ENCODE results near the gene CLEC12A.
"Not testable (repeated sequence)": the region's sequence is repeated elsewhere in the genome, so short reads cannot be mapped to it uniquely, and the experiment has no call there.

The CLEC12A gene

DNA sequence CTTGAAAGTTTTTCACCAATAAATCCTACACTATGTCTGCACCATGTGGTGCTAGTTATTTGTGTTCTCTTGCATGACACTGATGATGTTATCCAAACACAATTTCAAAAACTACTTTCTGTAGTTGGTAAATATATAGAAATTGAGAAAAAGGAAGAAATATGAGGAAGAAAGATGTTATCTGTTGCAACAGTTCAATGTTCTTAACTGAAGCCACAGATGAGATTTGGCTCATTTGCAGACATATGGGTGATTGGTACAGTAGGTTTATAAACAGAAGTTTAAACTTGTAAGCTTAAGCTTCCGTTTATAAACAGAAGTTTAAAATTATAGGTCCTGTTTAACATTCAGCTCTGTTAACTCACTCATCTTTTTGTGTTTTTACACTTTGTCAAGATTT, at the start of gene CLEC12A:
Gene CLEC12A (plus strand): TSS at position 229 of the 400 bp plus-strand sequence. CDS start 188 bp downstream, outside the sequence.
- DNase-seq = no peak

GRCh38 chr12:9922429-9922828, 48.8 kb upstream of the CLEC12A start:
- DNase-seq = no peak

GRCh38 chr12:9925705-9926393, 45.4 kb upstream of the CLEC12A start:
- DNase-seq = no peak

- DNase-seq = no peak
These were observed 44.3 kb upstream of the CLEC12A start for GRCh38 chr12:9926876-9927275.

DNA sequence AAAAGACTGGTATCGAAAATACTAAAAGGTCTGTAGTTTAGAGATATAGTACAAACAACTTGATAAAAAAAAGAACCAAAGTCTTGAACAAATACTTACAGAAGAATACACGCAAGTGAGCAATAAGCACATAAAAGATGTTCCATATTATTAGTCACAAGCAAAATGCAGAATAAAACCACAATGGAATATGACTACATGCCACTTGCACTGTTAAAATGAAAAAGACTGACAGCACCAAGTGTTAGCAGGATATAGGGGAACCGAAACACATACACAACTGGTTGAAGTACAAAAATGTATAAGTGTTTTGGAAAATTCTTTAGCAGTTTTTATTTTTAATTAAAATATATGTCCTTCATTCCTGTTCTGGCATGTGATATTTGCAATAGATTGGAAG, 42.6 kb upstream of the CLEC12A start:
- no peak for DNase-seq

DNA sequence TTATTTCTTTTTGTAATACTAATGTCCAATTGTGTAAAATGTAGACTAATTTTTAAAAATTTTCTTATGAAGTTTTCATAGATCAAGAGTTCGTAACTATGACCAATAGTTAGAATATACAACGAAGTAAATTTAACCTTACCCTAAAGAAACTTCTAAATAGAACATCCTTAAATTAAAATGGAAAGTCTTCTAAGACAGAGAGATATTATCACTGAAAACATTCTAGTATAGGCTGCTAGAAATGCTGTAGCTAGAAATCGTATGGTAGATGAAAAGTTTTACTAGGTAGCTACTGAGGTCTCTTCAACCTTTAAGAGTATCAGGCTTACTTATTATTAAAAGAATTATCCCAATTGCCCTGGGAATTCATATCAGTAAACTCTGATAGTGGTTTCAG, 40.0 kb upstream of the CLEC12A start:
- no peak for DNase-seq

DNA sequence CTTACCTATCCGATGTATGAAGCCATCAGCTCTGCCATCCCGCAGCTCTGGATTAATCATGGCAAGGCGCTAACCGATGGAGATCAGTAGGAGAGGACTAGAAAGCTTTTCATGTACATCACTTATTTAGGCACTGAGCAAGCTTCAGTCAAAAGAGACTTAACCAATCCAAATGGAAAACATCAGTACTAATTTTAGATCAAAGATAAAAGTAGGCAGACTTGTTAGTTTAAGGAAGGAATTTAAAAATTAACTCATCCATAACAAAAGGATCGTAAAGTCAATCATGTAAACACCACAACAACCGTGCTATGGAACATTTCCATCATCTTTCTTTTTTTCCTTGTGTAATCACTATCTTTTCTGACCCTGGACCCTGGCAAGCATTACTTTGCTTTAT, 38.9 kb upstream of the CLEC12A start, which contains the start of gene CLEC2A:
Gene CLEC2A (minus strand): TSS at position 101 of the 400 bp plus-strand sequence. CDS start 41 bp downstream, at position 60.
- DNase-seq = no peak

DNA sequence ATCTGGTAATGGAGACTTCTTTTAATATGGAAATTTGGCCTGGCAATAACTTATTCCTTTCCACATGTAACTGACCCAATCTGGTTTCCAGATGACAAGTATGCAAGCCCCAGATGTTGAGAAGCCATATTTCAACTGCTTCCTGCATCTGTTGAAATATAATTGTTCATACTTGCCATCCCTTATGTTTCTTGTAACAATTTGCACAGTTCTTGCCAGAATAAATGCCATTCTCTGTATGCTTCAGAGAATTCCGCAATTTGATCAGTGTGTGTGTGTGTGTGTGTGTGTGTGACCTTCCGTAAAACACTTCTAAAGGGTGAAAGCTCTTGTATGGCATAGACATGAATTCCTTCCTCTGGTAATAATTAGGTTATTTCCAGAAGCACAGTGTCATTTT, 37.3 kb upstream of the CLEC12A start:
- no peak for DNase-seq

GRCh38 chr12:9935026-9935425, 36.2 kb upstream of the CLEC12A start:
- no peak for DNase-seq

GRCh38 chr12:9936591-9936990, 34.6 kb upstream of the CLEC12A start:
- no peak for DNase-seq

DNA sequence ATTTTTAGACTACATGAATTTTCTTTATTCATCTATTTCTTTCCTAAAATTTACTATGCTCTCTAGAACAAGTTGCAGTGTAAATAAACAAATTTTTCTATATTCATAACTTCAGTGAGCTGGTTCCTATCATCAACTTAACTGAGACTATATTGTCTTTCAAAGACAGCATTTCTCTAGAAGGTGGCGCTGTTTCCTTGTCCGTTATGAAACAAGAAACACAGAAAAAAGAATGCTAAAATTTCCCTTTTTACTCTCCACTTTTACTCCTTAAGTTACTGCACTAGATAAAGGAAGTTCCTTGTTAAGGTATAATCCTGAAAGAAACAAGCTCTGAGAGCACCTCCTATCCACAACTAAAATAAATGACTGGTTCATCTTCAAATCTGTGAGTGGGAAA, 30.8 kb upstream of the CLEC12A start:
- no peak for DNase-seq

GRCh38 chr12:9941838-9942237, 29.4 kb upstream of the CLEC12A start:
- DNase-seq = no peak

- DNase-seq = no peak
These were observed 28.0 kb upstream of the CLEC12A start for GRCh38 chr12:9943240-9943639.

DNA sequence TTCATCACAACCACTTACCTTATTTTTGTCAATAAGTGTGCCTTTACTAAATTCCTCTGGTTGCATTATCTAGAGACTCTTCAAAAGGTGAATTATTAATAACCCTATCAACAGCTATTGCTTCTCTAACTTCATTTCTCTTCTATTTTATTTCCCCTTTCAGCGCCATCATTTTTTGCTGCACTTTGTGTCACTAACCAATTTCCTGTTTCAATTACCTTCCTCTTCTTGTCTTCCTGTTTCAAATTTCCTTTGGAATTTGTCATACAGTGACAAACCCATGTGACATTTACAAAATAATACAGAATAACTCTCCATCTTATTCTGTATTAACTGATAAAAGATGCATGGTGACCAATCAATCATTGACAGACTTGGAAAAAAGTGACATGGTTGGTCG, 26.8 kb upstream of the CLEC12A start:
- DNase-seq = no peak

DNA sequence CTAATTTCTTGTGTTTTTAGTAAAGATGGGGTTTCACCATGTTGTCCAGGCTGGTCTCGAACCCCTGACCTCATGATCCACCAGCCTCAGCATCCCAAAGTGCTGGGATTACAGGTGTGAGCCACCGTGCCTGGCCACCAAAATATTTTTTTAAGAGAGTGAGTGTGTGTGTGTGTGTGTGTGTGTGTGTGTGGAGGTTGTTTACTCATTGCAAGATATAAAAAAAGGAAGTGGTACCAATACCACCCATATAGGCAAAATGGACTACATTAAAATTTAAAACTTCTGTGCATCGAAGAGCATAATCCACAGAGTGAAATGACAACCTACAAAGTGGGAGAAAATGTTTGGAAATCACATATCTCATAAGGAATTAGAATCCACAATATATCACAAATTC, 23.5 kb upstream of the CLEC12A start:
- no peak for DNase-seq

DNA sequence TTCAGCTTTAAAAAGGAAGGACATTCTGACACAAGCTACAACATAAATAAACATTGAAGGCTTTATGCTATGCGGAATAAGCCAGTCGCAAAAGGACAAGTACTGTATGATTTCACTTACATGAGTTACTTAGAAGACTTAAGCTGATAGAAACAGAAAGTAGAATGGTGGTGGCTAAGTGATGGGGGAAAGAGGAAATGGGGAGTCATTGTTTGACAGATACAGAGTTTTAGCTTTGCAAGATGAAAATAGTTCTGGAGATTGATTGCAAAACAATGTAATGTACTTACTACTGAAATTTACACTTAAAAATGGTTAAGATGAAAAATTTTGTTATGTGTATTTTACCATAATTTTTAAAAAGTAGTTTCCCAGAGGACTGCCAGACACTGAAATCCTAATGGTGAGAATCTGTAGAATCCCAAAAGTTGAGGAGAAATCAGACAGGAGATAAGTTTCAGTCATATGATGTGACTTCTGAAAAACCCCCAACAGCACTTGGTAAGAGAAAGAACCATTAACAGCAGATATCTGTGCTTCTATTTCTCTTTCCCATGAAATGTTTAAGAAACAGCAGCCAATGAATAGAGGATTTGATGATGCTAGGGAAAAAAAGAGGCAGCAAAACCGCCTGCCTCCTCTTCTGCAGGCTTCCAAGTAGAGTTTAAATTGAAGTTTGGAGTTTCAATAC, 22.5 kb upstream of the CLEC12A start:
- no peak for DNase-seq

DNA sequence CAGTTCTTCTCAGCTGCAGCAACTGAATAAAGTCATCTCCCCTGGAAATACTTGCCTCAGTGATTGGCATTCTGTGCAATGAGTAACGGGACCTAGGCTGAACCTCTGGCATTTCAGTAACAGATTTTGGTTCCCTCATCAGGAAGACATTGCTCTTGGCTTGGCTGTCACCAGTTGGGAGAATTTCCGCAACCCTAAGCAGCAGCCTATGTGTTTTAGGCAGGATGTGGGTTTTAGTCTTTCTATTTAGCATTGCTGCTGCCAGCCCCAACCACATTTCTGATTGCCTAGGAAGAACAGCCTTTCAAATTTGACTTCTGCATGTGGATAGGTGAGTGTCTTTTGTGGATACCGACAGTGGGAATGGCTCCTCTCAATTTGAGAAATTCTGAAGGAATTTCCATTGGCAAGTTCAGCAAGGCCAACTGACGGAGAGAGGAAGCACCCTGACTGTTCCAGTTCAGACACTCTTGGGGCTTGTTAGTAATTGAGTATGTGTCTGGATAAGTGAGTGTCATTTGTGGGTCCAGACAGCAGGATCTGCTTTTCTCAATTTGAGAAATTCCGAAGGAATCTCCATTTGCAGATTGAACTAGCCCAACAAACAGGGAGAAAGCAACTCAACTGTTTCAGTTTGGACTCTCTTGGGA, 20.1 kb upstream of the CLEC12A start:
- no peak for DNase-seq

DNA sequence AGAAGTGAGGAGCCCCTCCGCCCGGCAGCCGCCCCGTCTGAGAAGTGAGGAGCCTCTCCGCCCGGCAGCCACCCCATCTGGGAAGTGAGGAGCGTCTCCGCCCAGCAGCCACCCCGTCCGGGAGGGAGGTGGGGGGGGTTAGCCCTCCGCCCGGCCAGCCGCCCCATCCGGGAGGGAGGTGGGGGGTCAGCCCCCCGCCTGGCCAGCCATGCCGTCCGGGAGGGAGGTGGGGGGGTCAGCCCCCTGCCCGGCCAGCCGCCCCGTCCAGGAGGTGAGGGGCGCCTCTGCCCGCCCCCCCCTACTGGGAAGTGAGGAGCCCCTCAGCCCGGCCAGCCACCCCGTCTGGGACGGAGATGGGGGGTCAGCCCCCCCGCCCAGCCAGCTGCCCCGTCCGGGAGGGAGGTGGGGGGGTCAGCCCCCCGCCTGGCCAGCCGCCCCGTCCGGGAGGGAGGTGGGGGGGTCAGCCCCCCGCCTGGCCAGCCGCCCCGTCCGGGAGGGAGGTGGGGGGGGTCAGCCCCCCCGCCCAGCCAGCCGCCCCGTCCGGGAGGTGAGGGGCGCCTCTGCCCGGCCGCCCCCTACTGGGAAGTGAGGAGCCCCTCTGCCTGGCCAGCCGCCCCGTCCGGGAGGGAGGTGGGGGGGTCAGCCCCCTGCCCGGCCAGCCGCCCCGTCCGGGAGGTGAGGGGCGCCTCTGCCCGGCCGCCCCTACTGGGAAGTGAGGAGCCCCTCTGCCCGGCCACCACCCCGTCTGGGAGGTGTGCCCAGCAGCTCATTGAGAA, 18.1 kb upstream of the CLEC12A start:
- not testable (repeated sequence) for DNase-seq

DNA sequence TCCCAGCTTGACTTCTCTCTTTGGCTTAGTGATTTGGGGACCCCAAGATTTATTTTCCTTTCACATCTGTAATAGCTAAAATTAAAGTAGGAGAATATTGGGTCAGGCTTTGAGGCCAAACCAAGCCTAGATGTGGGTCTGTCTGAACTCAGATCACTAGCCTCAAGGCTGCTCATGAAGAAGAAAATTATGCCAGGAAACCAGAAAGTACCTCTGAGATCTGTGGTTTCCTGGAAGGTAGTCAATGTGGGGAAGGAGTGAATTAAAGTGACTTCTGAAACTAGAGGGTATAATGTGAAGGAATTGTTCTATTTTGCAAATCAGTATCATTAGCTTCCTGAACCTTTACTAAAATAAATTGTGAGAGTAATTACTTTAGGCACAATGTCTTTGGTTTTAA, 13.4 kb upstream of the CLEC12A start:
- no peak for DNase-seq

GRCh38 chr12:9960590-9960989, 10.6 kb upstream of the CLEC12A start:
- no peak for DNase-seq

DNA sequence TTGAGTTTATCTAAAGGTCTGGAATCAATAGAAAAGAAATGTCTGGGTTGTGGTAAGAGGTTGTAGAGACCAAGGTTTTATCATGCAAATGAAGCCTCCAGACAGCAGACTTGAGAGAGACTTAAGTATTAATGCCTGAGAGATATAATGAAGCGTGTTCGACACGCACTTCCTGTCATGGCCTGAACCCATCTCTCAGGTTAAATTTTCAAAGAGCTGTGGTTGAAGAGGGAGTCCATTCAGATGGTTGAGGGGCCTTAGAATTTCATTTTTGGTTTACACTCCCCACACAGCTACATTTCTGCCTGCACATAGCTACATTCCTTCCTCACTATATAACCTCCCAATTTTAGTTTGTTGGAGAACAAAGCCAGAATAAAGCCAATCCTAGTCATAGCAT, 10.1 kb upstream of the CLEC12A start:
- DNase-seq = no peak

DNA sequence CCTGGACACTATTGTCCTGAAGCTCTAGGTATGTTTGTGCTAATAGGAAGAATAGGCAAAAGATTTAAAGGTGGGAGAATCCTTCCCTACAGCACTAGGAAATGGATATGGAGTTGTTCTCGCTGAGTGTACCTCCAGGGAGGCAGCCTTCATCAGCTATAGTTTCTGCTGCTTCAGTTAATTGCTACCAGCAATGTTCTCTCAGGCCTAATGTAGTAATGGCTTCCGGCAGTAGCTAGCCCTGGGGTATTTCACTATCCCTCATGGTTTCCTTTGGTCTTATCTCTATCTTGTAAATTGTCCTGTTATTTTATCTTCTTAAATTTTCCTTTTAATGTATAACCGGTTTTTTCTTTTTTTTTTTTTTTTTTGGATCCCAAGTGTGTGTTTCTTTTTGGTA, 9.3 kb upstream of the CLEC12A start:
- no peak for DNase-seq

DNA sequence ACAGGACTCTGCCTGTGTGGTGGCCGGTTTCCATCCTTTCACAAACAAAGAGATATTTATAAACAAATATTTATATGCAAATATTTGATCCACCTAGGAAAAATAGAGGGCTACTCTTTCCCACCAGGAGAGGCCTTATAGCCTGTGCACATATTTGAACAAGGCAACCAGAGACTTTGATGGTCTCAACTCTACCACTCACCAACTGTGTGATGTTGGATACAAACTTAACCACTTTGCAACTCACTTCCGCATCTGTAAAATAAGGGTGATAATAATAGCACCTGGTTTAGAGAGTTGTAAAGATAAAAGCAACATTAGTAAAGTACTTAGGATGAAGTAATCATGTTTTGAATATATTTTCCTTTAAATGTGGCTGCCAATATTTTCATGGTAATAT, 1.5 kb upstream of the CLEC12A start:
- no peak for DNase-seq

Data from NCI-H2171 (cell line).